GM12874 (cell line): ENCODE results near the gene PRDM8.

Source experiments
- CTCF ChIP-seq: IDR thresholded peaks from 2 replicates; pipeline ENCODE4 v1.5.1; 2011; ENCODE audit warnings: low read depth, mild to moderate bottlenecking, control low read depth, low read length, moderate library complexity; ENCODE audit not compliant: insufficient read depth

PRDM8 gene

GRCh38 chr4:80210549-80210948 is 13.2 kb downstream of the PRDM8 start:
- no peak for TF ChIP-seq CTCF

- no peak for TF ChIP-seq CTCF
These were observed 16.0 kb downstream of the PRDM8 start for GRCh38 chr4:80213117-80213815.

GRCh38 chr4:80215449-80216052 is 18.2 kb downstream of the PRDM8 start:
- peak; percentile 35; the same call in 1 of the 2 replicates for TF ChIP-seq CTCF

GRCh38 chr4:80216100-80216761 is 18.9 kb downstream of the PRDM8 start:
- TF ChIP-seq CTCF = no peak

GRCh38 chr4:80219301-80220025 is 22.2 kb downstream of the PRDM8 start:
- TF ChIP-seq CTCF = no peak

- no peak for TF ChIP-seq CTCF
These were observed 23.4 kb downstream of the PRDM8 start for GRCh38 chr4:80220711-80221110.

- no peak for TF ChIP-seq CTCF
These were observed 23.9 kb downstream of the PRDM8 start for GRCh38 chr4:80221161-80221560.
